ENCODE measurements around the gene ADAP1. TPM values are rescaled to one million over a fixed set of nuclear protein-coding genes. Genes with fewer than 3 reads are reported as not detected.

The ADAP1 gene
- total and polyA plus RNA-seq, 11 donors = 3.1 to 16.5 (median 12.0) TPM

- no peaks in the 10 kb centered on the region for H3K9me3 ChIP-seq
- H3K27me3 ChIP-seq = no peaks in the 10 kb centered on the region
- no peaks in the 10 kb centered on the region for H3K4me1 ChIP-seq
- 88 to 94% (median 90%) methylated on average over 26 to 52 of the region's 52 CpGs for WGBS, 4 donors
- no peak for DNase-seq
- peaks cover 0 to 40% (median 25%) of the 10 kb centered on the region in 9 donors for H3K36me3 ChIP-seq
- no peak for TF ChIP-seq POLR2A (IDR thresholded peaks at IDR 0.05)
- TF ChIP-seq, protein P1, sequence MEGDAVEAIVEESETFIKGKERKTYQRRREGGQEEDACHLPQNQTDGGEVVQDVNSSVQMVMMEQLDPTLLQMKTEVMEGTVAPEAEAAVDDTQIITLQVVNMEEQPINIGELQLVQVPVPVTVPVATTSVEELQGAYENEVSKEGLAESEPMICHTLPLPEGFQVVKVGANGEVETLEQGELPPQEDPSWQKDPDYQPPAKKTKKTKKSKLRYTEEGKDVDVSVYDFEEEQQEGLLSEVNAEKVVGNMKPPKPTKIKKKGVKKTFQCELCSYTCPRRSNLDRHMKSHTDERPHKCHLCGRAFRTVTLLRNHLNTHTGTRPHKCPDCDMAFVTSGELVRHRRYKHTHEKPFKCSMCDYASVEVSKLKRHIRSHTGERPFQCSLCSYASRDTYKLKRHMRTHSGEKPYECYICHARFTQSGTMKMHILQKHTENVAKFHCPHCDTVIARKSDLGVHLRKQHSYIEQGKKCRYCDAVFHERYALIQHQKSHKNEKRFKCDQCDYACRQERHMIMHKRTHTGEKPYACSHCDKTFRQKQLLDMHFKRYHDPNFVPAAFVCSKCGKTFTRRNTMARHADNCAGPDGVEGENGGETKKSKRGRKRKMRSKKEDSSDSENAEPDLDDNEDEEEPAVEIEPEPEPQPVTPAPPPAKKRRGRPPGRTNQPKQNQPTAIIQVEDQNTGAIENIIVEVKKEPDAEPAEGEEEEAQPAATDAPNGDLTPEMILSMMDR (IDR thresholded peaks at IDR 0.05) = no peak
- intact Hi-C loops (cut with DNase I) = loop anchor here in 6 of 10 donors (10.0 kb wide), 3 partner anchors 135 to 175 kb away; a partner anchor contains a TSS
- H3K27ac ChIP-seq = no peak overlapping the region
- no peak for ATAC-seq
- no peak overlapping the region for H3K4me3 ChIP-seq
Measured at GRCh38 chr7:999941-1000935, 45.8 kb upstream of the ADAP1 start.

GRCh38 chr7:999149-999879 lies 44.8 kb upstream of the ADAP1 start:
- no peak overlapping the region for H3K4me3 ChIP-seq
- no peak overlapping the region for H3K27ac ChIP-seq
- no peak for DNase-seq
- no peak for TF ChIP-seq POLR2A (IDR thresholded peaks at IDR 0.05)
- TF ChIP-seq, protein P1 (IDR thresholded peaks at IDR 0.05) = no peak
- WGBS, 4 donors = 88 to 92% (median 90%) methylated on average over 27 to 28 of the region's 28 CpGs
- H3K4me1 ChIP-seq = no peaks in the 10 kb centered on the region
- H3K36me3 ChIP-seq = peaks cover 0 to 40% (median 25%) of the 10 kb centered on the region in 9 donors
- intact Hi-C loops (cut with DNase I) = loop anchor here in 6 of 10 donors (10.0 kb wide), 3 partner anchors 135 to 175 kb away; a partner anchor contains a TSS
- no peak for ATAC-seq
- no peaks in the 10 kb centered on the region for H3K9me3 ChIP-seq
- H3K27me3 ChIP-seq = no peaks in the 10 kb centered on the region

DNA sequence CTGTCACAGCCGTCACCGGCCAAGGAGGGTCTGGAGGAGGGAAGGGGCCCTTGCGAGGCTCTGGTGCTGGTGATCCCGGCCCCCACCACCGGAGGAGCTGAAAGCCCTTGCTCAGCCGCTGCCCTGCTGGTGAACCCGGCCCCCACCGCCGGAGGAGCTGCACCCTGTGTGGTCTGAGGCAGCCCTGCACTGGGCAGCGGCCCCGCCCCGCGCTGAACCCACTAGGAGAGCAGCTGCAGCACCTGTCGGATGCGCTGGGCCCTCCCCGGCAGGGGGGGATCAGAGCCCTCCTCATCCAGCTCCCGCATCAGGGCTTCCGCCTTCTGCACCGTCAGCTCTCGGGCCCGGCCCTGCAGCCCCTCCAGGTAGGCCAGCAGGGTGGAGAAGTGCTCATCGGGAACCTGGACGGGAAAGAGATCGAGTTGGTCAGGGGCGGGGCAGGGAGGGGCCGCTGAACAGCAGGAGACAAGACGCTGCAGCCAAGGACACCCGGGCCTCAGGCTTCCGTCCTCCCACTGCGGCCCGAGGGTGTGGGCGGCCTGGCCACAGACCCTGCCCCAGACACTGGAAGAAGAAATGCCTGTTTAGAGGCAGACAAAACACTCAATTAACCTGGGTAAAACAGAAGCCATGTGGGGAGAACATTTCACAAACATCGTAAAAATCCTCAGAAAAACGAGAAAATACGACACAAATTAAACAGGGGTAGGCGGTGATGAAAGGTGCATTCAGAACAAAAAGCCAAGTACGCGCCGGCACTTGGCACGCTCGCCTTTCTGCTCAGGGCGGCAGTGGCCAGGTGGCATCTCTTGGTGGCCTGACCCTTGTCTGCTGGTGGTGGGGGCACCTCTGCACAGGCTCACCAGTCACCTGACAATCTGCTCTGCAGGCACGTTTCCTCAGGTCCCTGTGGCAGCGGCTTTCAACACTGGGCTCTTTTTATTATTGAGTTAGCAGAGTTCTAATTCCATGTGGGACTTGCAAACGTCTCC lies 43.2 kb upstream of the ADAP1 start:
- Histone ChIP-seq H3K27me3 (no peaks in the 10 kb centered on the region), H3K4me1 (peaks cover 0 to 10% (median 5%) of the 10 kb centered on the region in 12 donors), H3K36me3 (peaks cover 0 to 40% (median 25%) of the 10 kb centered on the region in 9 donors), H3K9me3 (no peaks in the 10 kb centered on the region), H3K27ac (no peak overlapping the region), H3K4me3 (no peak overlapping the region)
- DNase-seq = no peak
- TF ChIP-seq, protein P1 (IDR thresholded peaks at IDR 0.05) = no peak
- TF ChIP-seq POLR2A (IDR thresholded peaks at IDR 0.05) = no peak
- 84 to 86% (median 85%) methylated on average over 27 to 45 of the region's 45 CpGs for WGBS, 4 donors
- intact Hi-C loops (cut with DNase I) = loop anchor here in 6 of 10 donors (10.0 kb wide), 3 partner anchors 137 to 177 kb away; a partner anchor contains a TSS
- no peak for ATAC-seq

All from heart left ventricle (tissue), 16 donors.